Neuron (in vitro differentiated cells): ENCODE measurements around the gene RREB1.
A peak's percentile ranks its signal among the peaks of the same experiment; 100 is the strongest.

Experiments
- H2AFZ ChIP-seq: one replicate; pipeline ENCODE4 v1.6.1; 2013; ENCODE audit warnings: low read depth, mild to moderate bottlenecking, inconsistent platforms, low read length, moderate library complexity
- H3K27me3 ChIP-seq: one replicate; pipeline ENCODE4 v1.6.1; 2013; ENCODE audit warnings: low read length; ENCODE audit not compliant: insufficient read depth
- H3K36me3 ChIP-seq: one replicate; pipeline ENCODE4 v1.6.1; 2013; ENCODE audit warnings: low read length; ENCODE audit not compliant: insufficient read depth
- H3K4me1 ChIP-seq: one replicate; pipeline ENCODE4 v1.6.1; 2013; ENCODE audit warnings: low read length; ENCODE audit not compliant: insufficient read depth
- H3K4me3 ChIP-seq: 2 replicates; pipeline ENCODE4 v1.5.1; 2013; ENCODE audit warnings: mild to moderate bottlenecking, low read length, moderate library complexity
- H3K9me3 ChIP-seq: one replicate; pipeline ENCODE4 v1.6.1; 2013; ENCODE audit warnings: low read length

The RREB1 gene

GRCh38 chr6:7136859-7137334, 29.1 kb downstream of the RREB1 start:
- H3K4me3 ChIP-seq: no peak overlapping the region
- no peaks in the 10 kb centered on the region for H3K27me3 ChIP-seq
- no peaks in the 10 kb centered on the region for H3K9me3 ChIP-seq
- H3K4me1 ChIP-seq: peaks cover 27% of the 10 kb centered on the region
- H3K36me3 ChIP-seq: no peaks in the 10 kb centered on the region
- H2AFZ ChIP-seq: no peak overlapping the region

- H3K9me3 ChIP-seq: peaks cover 3% of the 10 kb centered on the region
- H2AFZ ChIP-seq: no peak overlapping the region
- H3K36me3 ChIP-seq: no peaks in the 10 kb centered on the region
- H3K4me3 ChIP-seq: peak overlapping the region; percentile 20
- no peaks in the 10 kb centered on the region for H3K27me3 ChIP-seq
- H3K4me1 ChIP-seq: peaks cover 27% of the 10 kb centered on the region
Observed at GRCh38 chr6:7137335-7138045, 29.7 kb downstream of the RREB1 start.

- no peak overlapping the region for H2AFZ ChIP-seq
- no peaks in the 10 kb centered on the region for H3K27me3 ChIP-seq
- H3K9me3 ChIP-seq: peaks cover 3% of the 10 kb centered on the region
- peak overlapping the region; percentile 20 for H3K4me3 ChIP-seq
- no peaks in the 10 kb centered on the region for H3K36me3 ChIP-seq
- H3K4me1 ChIP-seq: peaks cover 28% of the 10 kb centered on the region
Observed at GRCh38 chr6:7138046-7138531, 30.3 kb downstream of the RREB1 start.

- Histone ChIP-seq H3K4me3 (no peak overlapping the region), H3K36me3 (no peaks in the 10 kb centered on the region), H2AFZ (no peak overlapping the region), H3K9me3 (peaks cover 3% of the 10 kb centered on the region), H3K27me3 (no peaks in the 10 kb centered on the region), H3K4me1 (peaks cover 36% of the 10 kb centered on the region)
Observed at GRCh38 chr6:7138921-7139358, 31.2 kb downstream of the RREB1 start.

GRCh38 chr6:7139835-7140470, 32.2 kb downstream of the RREB1 start:
- peaks cover 36% of the 10 kb centered on the region for H3K4me1 ChIP-seq
- H3K9me3 ChIP-seq: peaks cover 3% of the 10 kb centered on the region
- H3K27me3 ChIP-seq: no peaks in the 10 kb centered on the region
- no peak overlapping the region for H3K4me3 ChIP-seq
- no peaks in the 10 kb centered on the region for H3K36me3 ChIP-seq
- H2AFZ ChIP-seq: no peak overlapping the region

- H3K9me3 ChIP-seq: peaks cover 3% of the 10 kb centered on the region
- no peaks in the 10 kb centered on the region for H3K27me3 ChIP-seq
- no peaks in the 10 kb centered on the region for H3K36me3 ChIP-seq
- peaks cover 38% of the 10 kb centered on the region for H3K4me1 ChIP-seq
- peak overlapping the region; percentile 52 for H3K4me3 ChIP-seq
- no peak overlapping the region for H2AFZ ChIP-seq
Observed at GRCh38 chr6:7140631-7141378, 33.0 kb downstream of the RREB1 start.

GRCh38 chr6:7142228-7142801, 34.6 kb downstream of the RREB1 start:
- Histone ChIP-seq H3K4me3 (no peak overlapping the region), H3K9me3 (peaks cover 3% of the 10 kb centered on the region), H3K27me3 (no peaks in the 10 kb centered on the region), H2AFZ (no peak overlapping the region), H3K4me1 (peaks cover 47% of the 10 kb centered on the region), H3K36me3 (no peaks in the 10 kb centered on the region)

- Histone ChIP-seq H3K36me3 (no peaks in the 10 kb centered on the region), H3K9me3 (peaks cover 3% of the 10 kb centered on the region), H3K4me1 (peaks cover 47% of the 10 kb centered on the region)
Observed at GRCh38 chr6:7142918-7143475, 35.2 kb downstream of the RREB1 start.

GRCh38 chr6:7143476-7143974, 35.8 kb downstream of the RREB1 start:
- H3K4me1 ChIP-seq: peaks cover 41% of the 10 kb centered on the region

More at GRCh38 chr6:7142918-7143475, 35.2 kb downstream of the RREB1 start:
- Histone ChIP-seq H2AFZ (no peak overlapping the region), H3K4me3 (no peak overlapping the region), H3K27me3 (no peaks in the 10 kb centered on the region)

GRCh38 chr6:7144872-7145584, 37.3 kb downstream of the RREB1 start:
- no peaks in the 10 kb centered on the region for H3K36me3 ChIP-seq
- H3K27me3 ChIP-seq: no peaks in the 10 kb centered on the region
- no peak overlapping the region for H3K4me3 ChIP-seq
- H2AFZ ChIP-seq: no peak overlapping the region
- H3K4me1 ChIP-seq: peaks cover 33% of the 10 kb centered on the region
- H3K9me3 ChIP-seq: peaks cover 3% of the 10 kb centered on the region

More at GRCh38 chr6:7143476-7143974, 35.8 kb downstream of the RREB1 start:
- Histone ChIP-seq H3K36me3 (no peaks in the 10 kb centered on the region), H3K4me3 (no peak overlapping the region), H2AFZ (no peak overlapping the region), H3K27me3 (no peaks in the 10 kb centered on the region), H3K9me3 (peaks cover 3% of the 10 kb centered on the region)

- Histone ChIP-seq H2AFZ (no peak overlapping the region), H3K9me3 (peaks cover 3% of the 10 kb centered on the region), H3K4me3 (no peak overlapping the region), H3K4me1 (peaks cover 33% of the 10 kb centered on the region), H3K27me3 (no peaks in the 10 kb centered on the region), H3K36me3 (no peaks in the 10 kb centered on the region)
Observed at GRCh38 chr6:7145585-7145884, 37.8 kb downstream of the RREB1 start.
